Stimulated activated CD8-positive, alpha-beta memory T cell treated with anti-CD3 and anti-CD28 coated beads, Interleukin-7, amount 100 ng/mL, for 24 hours (primary cell): ENCODE data around the gene MMEL1.

Source experiments
- DNase-seq: peaks from one replicate; pipeline ENCODE4 v3.0.0-alpha.2; 2020; ENCODE audit warnings: low read depth

The MMEL1 gene

DNA sequence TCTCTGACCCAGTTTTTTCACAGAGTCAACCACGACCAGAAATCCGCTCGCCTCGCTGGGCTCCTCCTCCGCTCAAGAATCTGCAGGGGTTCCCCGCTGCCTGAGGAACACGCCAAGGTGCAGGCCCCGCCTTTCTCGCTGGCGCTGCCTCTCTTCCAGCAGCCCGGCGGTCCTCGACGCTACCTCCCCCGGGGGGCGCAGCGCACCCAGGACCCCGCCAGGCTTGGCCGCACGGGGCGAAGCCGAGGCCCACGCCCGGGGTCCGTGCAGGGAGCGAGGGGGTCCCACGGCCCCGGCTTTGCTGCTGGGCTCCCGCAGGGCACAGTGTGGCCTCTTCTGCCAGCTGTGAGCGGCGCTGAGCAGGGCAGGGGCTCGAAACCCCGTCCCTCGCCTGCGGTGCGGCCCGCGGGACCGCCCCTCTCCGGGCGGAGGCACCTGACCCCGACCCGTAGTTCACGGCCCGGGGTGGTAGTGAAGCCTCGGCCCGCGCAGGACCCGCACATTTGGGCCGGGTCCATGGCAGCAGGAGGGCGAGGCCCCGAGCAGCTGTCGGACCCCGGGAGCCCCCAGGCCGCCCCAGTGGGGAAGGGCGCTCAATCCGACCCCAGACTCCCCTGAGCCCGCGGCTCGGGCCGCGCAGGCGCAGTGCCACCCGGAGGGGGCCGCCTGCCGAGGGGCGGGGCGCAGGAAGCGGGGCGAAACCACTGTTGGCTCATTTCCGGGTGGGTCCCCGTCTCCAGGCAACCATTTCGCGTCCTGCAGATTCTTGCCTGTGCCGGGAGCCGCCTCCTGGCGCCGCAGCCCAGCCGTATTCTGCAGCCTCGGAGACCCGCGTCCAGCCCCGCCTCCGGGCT is 10.0 kb upstream of the MMEL1 start:
- DNase-seq = peak; percentile 88

DNA sequence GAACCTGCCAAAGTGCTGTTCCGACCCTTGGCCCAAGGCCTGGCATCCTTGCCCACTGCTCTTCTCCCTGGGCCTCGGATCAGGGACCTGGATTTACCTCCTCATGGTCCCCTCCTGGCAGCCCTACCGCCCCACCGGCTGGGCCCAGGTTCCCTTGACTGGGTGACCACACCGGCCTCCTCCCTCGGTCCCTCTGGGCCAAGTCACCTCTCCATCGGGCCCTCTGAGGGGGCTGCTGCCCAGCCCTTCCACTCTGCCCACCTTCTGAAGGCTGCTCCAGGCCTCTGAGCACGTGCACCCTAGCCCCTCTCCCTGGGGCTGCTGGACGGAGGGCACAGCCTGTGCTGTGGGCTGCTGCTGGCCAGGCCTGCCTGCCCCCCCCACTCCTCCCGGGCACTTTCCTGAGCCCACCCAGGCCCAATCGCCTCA is 9.3 kb upstream of the MMEL1 start:
- DNase-seq = no peak

DNA sequence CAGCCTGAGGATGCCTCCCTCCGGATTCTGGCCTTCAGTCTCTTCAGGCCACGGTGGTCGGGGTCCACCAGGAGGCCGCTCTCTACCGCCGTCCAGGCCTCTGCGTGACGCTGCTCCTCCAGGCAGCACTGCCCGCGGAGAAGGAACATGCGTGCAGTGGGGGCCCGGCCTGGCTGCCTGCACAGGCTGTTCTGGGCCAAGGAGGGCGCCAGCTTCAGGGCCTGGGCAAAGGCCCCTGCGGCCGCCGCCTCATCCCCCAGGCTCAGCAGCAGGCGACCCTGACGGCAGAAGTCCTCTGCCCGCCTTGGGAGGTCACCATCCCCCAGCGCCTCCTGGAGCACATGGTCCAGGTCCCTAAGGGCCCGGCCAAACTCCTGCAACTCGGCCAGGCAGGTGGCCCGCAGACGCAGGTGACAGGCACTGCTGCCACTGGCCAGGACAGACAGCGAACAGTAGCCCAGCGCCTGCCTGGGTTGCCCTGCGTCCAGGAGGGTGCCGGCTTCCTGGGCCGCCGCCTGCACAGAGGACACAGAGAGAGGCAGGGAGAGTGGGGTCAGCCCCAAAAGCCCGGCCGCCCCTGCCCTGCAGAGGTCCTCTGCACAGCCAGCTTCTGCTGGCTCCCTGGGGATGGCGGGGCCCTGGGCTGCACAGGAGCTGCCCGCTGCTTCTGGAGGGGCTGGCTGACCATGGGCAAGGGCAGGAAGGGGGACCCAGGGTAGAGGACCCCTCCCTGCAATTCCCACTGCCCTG is 8.7 kb upstream of the MMEL1 start:
- DNase-seq = no peak

DNA sequence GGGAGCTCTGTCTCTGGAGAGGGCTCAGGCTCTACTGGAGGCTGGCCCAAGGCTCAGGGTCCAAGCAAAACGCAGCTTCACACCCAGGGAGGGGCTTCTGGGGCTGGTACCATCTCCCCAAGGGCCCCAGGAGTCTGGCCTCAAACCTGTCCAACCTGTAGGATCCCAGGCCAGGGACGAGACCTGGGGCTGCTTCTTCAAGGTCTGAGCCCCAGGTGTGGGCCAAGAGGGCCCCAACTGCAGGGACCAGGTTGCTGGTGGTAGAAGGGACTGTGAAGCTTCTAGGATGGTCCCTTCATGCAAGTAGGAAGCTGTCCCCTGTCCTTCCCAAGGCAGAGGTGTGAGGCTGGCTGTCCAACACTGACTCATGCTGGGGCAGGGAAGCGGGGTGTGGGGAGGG is 7.8 kb upstream of the MMEL1 start:
- no peak for DNase-seq

DNA sequence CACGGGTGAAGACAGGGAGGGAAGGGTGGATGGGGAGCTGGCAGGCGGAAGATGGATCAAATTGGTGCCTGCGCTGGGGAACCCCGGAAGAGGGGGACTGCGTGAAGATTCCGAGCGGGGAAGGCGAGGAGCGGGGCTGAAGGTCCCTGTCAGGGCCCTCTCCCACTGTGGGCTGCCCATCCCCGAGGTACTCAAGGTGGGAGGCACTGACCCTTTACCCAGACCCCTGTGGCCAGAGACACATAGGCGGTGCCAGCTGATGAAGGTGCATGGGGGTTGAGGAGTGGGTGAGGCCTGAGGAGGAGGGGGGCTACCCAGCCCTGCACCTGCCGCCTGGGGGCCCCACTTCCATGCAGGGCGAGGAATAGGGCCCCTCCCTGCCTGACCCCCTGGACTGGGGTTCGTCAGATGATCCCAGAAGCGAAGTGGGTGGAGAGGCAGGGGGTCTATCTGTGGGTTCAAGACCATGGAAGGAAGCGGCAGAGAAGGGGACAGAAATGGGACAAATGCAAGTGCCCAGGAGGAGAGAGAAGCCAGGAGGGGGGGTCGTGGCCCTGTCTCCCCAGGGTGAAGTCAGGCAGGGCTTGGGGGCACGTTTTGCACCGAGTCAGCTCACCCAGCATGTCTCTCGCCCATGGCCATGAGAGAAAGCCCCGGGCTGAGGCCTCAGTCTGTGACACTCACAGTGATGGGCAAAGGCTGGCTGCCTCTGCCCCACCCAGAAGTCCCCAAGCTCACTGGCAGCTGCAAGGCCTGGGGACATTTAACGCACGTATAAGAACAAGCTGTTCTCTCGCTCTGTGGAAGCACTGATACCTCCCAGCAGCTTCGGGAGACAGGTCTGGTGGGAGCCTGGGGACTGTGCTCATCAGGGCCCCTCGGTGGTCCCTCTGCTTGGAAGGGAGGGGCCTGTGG is 7.0 kb upstream of the MMEL1 start:
- DNase-seq = no peak

DNA sequence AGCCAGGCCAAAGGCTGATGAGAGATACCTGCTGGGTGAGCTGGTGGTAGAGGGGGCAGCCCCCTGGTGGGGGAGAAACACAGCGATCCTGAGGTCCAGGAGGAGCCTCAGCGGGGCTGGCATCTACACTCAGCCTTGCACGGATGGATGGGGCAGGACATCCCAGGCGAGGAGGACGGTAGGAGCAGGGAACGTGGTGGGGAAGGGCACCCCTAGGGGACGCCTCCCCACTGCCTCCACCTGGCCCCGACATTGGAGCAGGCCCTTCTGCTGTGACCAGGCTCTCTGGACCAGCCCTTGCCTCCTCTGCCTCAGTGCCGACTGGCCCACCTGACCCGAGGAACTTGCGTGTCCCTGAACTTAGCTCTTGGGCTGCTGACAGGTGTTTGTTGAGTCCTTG is 6.4 kb upstream of the MMEL1 start:
- no peak for DNase-seq

DNA sequence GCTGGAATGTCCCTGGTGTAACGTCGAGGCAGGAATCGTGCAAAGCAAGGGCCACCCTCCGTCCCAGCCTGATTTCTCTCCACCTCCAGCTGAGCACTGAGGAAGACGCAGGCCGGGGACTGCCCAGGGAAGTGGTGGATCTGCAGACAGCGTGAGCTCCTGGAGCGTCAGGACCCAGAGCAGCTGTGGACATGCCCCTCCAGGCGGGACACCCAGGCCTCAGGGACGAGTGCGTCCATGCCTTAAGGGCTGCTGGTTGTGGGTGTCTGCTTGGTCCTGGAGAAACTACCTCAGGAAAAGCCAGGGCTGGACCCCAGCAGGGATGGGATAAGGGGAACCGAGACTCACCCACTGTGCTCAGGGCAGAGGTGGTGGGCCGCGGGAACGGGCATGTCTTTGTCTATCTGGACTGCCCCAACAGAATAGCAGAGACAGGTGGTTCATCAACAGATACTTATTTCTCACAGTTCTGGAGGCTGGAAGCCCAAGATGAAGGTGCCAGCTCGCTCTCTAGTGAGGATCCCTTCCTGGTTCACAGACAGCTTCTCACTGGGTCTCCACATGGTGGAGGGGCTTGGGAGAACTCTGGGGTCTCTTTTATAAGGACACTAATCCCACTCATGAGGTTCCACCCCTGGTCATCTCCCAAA is 5.8 kb upstream of the MMEL1 start:
- DNase-seq = no peak

DNA sequence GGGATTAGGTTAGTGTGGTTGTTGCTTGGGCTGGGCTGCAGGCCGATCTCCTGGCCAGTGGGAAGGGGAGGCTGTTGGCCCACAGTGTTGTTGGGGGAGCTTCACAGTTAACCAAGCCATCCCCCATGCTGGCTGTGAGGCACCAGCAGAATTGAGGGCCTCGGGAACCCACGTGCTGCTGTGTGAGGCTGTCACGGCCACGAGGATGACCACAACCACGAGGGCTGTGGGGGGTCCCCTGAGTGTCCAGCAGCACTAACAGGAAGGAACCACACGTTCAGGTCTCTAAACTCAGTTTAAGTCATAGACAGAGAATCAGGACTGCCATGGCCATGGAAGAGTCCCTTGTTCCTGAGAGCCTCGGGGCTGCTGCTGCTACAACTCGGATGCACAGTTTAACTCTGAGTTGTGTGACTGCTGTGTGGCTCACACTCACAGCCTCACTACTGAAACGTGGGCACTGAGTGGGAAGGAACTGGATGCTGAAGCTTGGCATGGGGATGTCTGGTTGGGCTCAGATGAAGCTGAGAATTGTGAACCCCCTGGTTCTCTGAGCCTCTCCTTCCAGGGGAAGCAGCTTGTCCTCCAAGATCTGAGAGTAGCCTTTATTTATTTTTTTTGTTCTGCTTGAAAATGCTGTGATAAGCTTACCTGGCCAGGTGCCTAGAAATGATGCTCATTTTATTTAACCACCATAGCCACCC is 4.8 kb upstream of the MMEL1 start:
- DNase-seq = no peak

DNA sequence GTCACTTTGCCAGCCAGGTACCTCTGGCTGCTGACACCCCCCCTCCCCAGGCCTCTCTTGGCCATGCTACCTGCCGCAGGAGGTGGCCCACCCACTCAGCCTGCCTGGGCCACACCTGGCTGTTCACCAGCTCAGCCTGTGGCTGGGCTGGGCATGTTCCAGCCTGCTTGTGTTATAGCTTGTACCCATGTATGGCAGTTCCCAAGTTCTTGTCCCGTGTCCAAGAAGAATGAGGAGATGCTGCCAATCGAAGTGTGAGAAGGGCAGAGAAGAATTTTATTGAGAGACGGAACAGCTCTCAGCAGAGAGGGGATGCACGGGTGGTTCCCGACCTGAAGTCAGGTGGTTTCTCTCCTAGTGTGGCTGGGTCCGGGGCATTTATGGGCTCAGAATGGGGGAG is 3.9 kb upstream of the MMEL1 start:
- DNase-seq = no peak

DNA sequence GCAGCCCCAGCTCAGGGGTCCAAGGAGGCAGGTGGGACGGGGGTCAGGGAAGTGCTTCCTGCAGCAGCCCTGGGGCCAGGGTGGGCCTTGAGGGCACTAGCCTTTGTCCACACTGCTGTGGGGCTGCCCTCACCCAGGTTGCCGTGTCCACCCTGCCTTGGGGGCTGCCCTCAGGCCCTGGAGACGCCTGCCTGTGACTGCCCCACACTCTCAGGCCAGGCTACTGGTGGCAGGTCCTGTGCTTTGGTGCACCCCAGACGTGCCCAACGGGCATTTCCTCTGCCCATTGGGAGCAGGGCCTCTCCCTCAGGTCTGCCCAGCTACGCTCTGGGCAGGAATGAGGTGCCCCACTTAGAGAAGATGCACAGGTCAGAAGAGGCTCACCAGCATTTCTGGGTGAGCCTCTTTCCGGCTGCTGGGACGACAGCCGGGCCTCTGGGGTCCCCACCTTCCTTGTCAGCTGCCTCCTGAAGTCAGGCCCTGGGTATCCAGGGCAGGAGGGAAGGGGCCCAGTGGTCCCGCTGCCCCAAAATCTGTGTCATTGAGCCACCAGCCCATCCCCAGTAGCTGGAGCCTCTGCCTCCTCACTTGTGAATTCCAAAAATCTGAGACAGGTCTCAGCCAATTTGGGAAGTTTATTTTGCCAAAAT is 2.7 kb upstream of the MMEL1 start:
- DNase-seq = no peak

DNA sequence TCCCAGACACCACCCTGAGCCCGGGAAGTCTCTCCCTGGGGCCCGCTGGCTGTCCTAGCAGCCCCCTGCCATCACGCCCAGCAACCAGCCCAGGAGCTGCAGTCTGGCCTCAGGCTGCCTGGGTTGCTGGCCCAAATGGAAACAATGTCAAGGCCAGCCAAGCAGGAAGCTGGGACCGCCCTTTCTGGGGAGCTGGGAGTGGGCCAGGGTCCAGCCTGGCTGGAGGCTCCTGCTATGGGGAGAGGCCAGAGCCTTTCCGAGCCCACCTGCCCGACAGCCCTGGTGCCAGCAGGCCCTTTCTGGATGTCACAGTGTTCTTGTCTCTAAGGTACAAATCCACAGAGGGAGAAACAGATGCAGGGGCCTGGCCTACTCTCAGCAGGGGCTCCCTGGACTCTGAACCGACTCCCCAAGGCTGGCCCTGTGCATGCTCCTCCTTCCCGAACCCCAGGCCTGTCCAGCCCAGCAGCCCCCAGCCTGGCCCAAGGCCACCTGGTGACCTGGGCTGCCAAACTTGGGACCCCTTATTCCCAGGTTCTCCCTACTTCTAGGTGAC is 1.2 kb upstream of the MMEL1 start:
- DNase-seq = no peak

DNA sequence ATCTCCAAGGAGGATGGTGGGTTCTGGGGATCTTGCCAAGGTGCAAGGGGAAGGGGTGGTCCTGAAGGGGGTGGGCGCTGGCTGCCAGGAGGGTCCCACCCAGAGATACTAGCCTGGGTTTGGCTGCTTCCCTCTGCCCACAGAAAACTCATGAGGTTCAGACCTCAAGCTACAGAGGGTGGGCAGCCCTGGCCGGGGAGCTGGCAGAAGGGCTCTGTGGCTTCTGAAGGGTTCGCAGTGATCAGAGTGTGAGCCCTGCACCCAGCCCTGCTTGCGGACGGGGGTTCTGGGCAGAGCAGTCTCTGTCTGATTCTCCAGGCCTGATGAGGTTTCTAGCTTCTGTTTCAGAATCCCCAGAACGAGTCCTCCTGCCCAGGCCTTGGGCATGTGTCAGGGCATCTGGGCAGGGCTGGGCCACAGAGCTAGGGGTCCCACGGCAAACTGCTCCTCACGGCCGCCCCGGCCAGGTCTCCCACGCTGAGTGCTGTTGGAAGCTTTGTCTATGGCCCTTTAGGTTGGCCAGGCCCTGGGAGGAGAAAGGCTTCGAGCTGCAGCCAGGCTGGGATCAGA is 635 bp upstream of the MMEL1 start:
- no peak for DNase-seq

DNA sequence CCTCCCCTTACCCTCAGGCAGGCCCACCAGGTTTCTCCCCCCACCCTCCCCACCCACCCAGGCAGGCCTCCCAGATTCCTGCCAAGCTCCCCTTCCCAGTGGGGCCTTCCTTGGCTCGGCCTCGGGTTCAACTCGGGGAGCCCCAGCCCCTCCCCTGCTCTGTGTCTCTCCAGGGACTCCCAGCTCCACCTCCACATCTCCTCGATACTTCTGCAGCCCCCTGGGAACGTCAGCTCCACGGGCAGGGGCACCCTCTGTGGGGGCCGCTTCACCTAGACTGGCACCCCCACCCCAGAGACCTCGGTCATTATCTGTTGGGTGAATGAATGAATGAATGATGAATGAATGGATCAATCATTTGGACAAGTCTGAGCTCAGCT is 775 bp downstream of the MMEL1 start:
- no peak for DNase-seq

DNA sequence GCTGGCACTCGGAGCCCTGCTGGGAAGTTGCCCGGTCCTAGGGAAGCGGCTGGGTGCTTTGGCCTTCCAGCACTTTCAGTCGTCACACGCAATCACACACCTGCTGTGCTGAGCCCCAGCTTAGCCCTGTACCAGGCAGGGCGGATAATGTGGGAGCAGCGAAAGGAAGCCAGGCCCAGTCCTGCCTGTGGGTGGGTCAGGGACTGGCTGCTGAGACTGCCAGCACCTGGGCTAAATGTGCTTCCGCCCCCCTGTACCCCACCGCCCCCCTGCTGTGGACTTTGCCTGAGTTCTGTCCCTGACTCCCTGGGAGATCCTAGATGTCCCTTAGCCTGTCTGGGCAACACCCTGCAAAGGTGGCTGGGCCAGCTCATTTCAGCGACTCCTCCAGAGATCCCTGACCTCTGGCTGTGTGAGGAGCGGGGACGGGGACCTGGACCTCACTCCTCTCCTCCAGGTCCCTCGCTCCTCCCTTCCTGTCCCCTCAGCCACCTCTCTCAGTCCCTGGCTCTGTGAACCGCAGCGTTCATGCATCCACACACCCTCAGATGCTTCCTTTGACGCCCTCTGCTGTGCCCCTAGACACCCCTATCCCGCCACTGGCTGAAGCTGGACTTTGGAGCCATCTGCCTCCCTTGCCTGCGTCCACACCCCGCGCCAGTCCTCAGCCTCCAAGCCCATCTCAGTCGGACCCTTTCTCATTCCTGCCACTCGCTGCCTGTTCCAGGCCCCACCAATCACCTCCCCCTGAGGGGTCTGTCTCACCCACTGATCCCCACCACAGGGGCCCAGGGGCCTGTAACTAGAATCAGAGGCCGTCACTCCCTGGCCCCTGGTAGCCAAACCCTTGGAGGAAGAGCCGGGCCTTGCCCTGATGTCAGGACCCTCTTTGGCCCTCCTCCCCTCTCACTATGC is 1.4 kb downstream of the MMEL1 start:
- no peak for DNase-seq

DNA sequence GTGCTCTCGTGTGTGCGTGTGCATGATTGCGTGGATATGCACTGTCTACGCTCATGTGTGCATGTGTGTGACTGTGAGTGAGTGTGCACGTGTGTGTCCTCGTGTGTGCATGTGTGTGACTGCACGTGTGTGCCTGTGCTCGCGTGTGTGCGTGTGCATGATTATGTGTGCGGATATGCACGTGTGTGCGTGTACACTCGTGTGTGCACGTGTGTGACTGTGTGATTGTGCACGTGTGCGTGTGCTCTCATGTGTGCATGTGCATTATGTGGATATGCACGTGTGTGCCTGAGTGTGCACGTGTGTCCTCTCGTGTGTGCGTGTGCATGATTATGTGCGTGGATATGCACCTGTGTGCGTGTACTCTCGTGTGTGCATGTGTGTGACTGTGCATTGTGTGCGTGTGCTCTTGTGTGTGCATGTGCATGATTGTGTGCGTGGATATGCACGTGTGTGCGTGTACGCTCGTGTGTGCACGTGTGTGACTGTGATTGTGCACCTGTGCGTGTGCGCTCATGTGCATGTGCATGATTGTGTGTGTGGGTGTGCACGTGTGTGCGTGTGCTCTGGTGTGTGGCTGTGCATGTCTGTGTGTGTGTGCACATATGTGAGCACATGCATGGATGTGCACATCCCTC is 2.2 kb downstream of the MMEL1 start:
- no peak for DNase-seq

DNA sequence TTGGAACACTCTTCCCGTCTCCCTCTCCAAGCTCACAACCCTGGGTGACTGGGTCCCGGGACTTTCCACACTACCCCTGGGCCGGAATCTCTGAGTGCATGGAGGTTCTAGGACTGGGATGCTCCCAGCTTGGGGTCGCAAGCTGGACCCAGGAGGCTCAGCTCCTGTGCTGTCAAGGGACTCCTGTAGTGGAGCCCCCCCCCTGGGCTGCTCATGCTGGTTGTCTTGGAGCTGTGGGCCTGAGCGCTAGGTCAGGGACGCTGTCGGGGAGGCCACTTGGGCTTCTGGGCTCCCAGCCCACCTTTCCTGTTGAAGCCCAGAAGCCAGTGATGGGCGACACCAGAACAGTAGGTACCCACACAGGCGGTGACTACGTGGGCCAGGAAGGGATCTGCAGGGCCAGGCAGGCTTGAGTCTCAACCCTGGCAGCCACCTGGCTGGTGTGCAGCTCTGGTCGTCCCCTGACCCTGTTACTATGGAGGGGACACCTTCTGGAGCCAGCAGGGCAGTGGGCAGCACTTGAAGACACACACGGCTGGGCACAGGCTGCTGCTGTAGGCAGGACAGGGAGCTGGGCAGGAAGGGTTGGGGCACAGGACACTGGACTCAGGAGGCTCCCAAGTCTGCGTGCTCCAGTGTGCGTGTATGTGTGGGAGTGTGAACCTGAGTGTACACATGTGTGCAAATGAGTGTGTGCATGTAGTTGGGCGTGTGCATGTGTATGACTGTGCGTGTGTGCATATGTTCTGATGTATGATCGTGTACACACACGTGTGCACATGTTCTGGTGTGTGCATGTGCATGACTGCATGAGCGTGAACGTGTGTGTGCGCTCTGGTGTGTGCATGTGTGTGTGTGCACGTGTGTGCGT is 3.0 kb downstream of the MMEL1 start:
- no peak for DNase-seq

DNA sequence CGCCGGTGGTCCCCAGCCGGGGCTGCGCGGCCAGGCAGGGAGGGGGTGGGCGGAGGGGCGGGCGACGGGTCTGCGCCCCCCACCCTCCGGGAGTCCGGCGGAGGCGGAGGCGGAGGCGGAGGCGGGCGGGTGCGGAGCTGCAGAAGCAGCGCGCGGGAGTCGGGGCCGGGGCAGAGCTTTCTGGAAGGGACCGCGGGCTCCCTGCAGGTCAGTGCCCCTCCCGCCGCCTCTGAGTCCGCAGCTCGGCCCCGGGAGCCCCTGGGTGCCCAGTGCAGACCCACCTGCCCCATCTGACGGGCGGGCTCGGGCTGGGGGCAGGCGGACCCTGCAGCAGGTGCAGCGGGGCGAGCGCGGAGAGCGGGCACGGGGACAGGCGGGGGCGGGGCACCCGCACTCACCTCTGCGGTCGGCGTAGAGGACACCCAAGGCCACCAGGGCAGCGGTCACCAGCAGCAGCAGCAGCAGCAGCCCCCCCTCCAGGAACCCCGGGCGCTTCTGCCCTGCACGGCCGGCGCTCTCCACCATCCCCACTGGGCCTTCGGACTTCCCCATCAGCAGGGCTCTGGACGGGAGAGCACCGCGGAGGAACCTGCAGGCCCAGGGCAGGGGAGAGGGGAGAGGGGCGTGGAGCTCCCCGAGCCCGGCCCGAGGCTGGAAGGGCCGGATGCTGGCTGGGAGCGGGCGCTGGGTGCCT is 3.7 kb downstream of the MMEL1 start:
- no peak for DNase-seq
